ENCODE data around the gene EYA4.

DNA sequence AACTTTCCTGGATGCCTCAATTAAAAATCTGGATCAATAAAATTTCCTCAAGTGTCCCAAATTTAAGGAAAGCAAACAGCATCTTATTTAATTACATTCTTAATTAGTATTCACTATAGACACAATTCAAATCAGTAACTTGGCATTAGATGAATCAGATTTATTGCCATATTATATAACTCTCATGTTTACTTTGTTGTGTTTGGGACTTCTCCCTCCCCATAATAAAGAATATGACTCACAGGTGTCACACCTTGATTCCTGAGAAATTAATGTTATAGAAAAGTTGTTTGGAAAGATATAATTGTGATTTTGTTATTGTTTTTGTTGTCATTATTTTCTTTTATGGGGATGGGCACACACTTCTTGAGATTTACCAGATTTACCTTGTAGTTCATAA, 18.4 kb downstream of the EYA4 start:
- no peak for TF ChIP-seq POLR2A (IDR thresholded peaks at IDR 0.05)
- TF ChIP-seq, protein P1, sequence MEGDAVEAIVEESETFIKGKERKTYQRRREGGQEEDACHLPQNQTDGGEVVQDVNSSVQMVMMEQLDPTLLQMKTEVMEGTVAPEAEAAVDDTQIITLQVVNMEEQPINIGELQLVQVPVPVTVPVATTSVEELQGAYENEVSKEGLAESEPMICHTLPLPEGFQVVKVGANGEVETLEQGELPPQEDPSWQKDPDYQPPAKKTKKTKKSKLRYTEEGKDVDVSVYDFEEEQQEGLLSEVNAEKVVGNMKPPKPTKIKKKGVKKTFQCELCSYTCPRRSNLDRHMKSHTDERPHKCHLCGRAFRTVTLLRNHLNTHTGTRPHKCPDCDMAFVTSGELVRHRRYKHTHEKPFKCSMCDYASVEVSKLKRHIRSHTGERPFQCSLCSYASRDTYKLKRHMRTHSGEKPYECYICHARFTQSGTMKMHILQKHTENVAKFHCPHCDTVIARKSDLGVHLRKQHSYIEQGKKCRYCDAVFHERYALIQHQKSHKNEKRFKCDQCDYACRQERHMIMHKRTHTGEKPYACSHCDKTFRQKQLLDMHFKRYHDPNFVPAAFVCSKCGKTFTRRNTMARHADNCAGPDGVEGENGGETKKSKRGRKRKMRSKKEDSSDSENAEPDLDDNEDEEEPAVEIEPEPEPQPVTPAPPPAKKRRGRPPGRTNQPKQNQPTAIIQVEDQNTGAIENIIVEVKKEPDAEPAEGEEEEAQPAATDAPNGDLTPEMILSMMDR (IDR thresholded peaks at IDR 0.05): no peak
